H1 (cell line): ENCODE data around the gene RGPD3. TPM values are rescaled to one million over a fixed set of nuclear protein-coding genes. Genes with fewer than 3 reads are reported as not detected.

Source experiments
- CTCF ChIA-PET: fragments of 300-600 bp; sonication (Branson Sonifier 250); formaldehyde crosslinking; loops from one replicate; lab custom pipeline; 2021; ENCODE audit not compliant: partially characterized antibody; lab: Charles Lee
- POLR2A ChIA-PET: fragments of 300-600 bp; sonication (Branson Sonifier 250); formaldehyde crosslinking; loops from one replicate; lab custom pipeline; 2021; ENCODE audit warnings: inconsistent platforms; ENCODE audit not compliant: partially characterized antibody; lab: Charles Lee
- DNase-seq, 2 experiments: peaks; one replicate each; pipeline versions ENCODE4 v3.0.0 to v3.0.0-alpha.2; 2010 to 2022; ENCODE audit warnings: low spot score in 2 of 2, low read depth in 1 of 2, mixed read lengths in 1 of 2
- FAIRE-seq: peaks from 2 replicates; lab custom pipeline; 2011; peaks lifted over from hg19 to GRCh38; lab: Jason Lieb, UNC
- H2AFZ ChIP-seq: 2 replicates; pipeline ENCODE4 v1.8.1; 2012; ENCODE audit warnings: low read length, inconsistent platforms
- H2AK5ac ChIP-seq: 2 replicates; pipeline ENCODE4 v1.6.1; 2013; ENCODE audit warnings: low read depth, low read length
- H2BK120ac ChIP-seq: replicated peaks from 2 replicates; pipeline ENCODE3; 2013; ENCODE audit warnings: low read depth, low read length, inconsistent platforms
- H2BK12ac ChIP-seq: 2 replicates; pipeline ENCODE4 v1.6.1; 2013; ENCODE audit warnings: low read depth, low read length
- H2BK15ac ChIP-seq: 2 replicates; pipeline ENCODE4 v1.6.1; 2013; ENCODE audit warnings: low read length
- H2BK20ac ChIP-seq: 2 replicates; pipeline ENCODE4 v1.6.1; 2013; ENCODE audit warnings: low read length
- H2BK5ac ChIP-seq: 2 replicates; pipeline ENCODE4 v1.6.1; 2013; ENCODE audit warnings: low read depth, low read length
- H3K14ac ChIP-seq: 2 replicates; pipeline ENCODE4 v1.6.1; 2013; ENCODE audit warnings: inconsistent platforms; ENCODE audit not compliant: insufficient read length
- H3K18ac ChIP-seq: 2 replicates; pipeline ENCODE4 v1.6.1; 2013; ENCODE audit warnings: low read length; ENCODE audit errors: extremely low read depth
- H3K23ac ChIP-seq: 2 replicates; pipeline ENCODE4 v1.6.1; 2013; ENCODE audit warnings: inconsistent platforms; ENCODE audit not compliant: insufficient read length
- H3K23me2 ChIP-seq: 2 replicates; pipeline ENCODE4 v1.6.1; 2013; ENCODE audit warnings: low read depth, low read length
- H3K27ac ChIP-seq: 2 replicates; pipeline ENCODE4 v1.6.1; 2011; ENCODE audit warnings: low read depth, low read length, inconsistent platforms
- H3K27me3 ChIP-seq, 4 experiments: replicated peaks in 1 of 4; 1 replicate in 1 of 4; 2 replicates in 3 of 4; pipeline versions ENCODE4 v1.6.1 to v1.8.1; 2011 to 2013; ENCODE audit warnings: low read length in 3 of 4, mild to moderate bottlenecking in 3 of 4, inconsistent platforms in 2 of 4, mixed read lengths in 2 of 4, moderate library complexity in 1 of 4; ENCODE audit not compliant: control insufficient read depth in 3 of 4, insufficient read depth in 3 of 4; ENCODE audit errors: extremely low read depth in 1 of 4
- H3K36me3 ChIP-seq, 4 experiments: 2 replicates each; pipeline versions ENCODE4 v1.6.1 to v1.8.1; 2011 to 2013; ENCODE audit warnings: mild to moderate bottlenecking in 4 of 4, low read length in 3 of 4, moderate library complexity in 2 of 4, control low read depth in 1 of 4, inconsistent platforms in 1 of 4; ENCODE audit not compliant: insufficient read depth in 4 of 4, control insufficient read depth in 2 of 4
- H3K4ac ChIP-seq: replicated peaks from 2 replicates; pipeline ENCODE3; 2013; ENCODE audit warnings: low read length, low read depth, mixed read lengths, inconsistent platforms; ENCODE audit not compliant: insufficient read length
- H3K4me1 ChIP-seq, 4 experiments: replicated peaks in 1 of 4; 1 replicate in 1 of 4; 2 replicates in 3 of 4; pipeline versions ENCODE4 v1.6.1 to v1.8.1; 2011 to 2013; ENCODE audit warnings: low read length in 3 of 4, inconsistent platforms in 2 of 4, mixed read lengths in 1 of 4; ENCODE audit not compliant: insufficient read depth in 4 of 4, control insufficient read depth in 3 of 4
- H3K4me2 ChIP-seq, 2 experiments: 2 replicates each; pipeline versions ENCODE4 v1.6.1 to v1.8.1; 2011 to 2013; ENCODE audit warnings: low read depth in 2 of 2, low read length in 2 of 2, control low read depth in 1 of 2, inconsistent platforms in 1 of 2, mild to moderate bottlenecking in 1 of 2; ENCODE audit not compliant: insufficient read depth in 1 of 2
- H3K4me3 ChIP-seq, 4 experiments: fragments of 200-600, 300-600 bp in 1 of 4; sonication (generic), shearing (Covaris generic), sonication (Bioruptor Twin) in 1 of 4; 2 replicates each; pipeline versions ENCODE4 v1.5.1 to v1.8.1; 2011 to 2016; ENCODE audit warnings: low read length in 4 of 4, low read depth in 3 of 4, control low read depth in 2 of 4, inconsistent platforms in 2 of 4, mild to moderate bottlenecking in 2 of 4, mixed read lengths in 1 of 4, moderate library complexity in 1 of 4; ENCODE audit not compliant: insufficient read depth in 2 of 4; ENCODE audit errors: extremely low read depth in 1 of 4
- H3K56ac ChIP-seq: replicated peaks from 2 replicates; pipeline ENCODE3; 2013; ENCODE audit warnings: low read depth, mild to moderate bottlenecking, mixed read lengths, low read length, inconsistent platforms; ENCODE audit not compliant: insufficient read length
- H3K79me1 ChIP-seq: 2 replicates; pipeline ENCODE4 v1.6.1; 2013; ENCODE audit warnings: low read depth, low read length, control low read depth
- H3K79me2 ChIP-seq, 2 experiments: 2 replicates each; pipeline versions ENCODE4 v1.6.1 to v1.8.1; 2012 to 2013; ENCODE audit warnings: low read length in 2 of 2, mild to moderate bottlenecking in 2 of 2, inconsistent platforms in 1 of 2; ENCODE audit not compliant: insufficient read depth in 2 of 2, control insufficient read depth in 1 of 2
- H3K9ac ChIP-seq, 4 experiments: replicated peaks in 1 of 4; 1 replicate in 1 of 4; 2 replicates in 3 of 4; pipeline versions ENCODE4 v1.6.1 to v1.8.1; 2011 to 2013; ENCODE audit warnings: low read depth in 3 of 4, low read length in 3 of 4, control low read depth in 2 of 4, mild to moderate bottlenecking in 2 of 4, moderate library complexity in 2 of 4, inconsistent platforms in 1 of 4; ENCODE audit errors: extremely low read depth in 1 of 4
- H3K9me3 ChIP-seq, 2 experiments: 2 replicates each; pipeline versions ENCODE4 v1.6.1 to v1.8.1; 2012 to 2013; ENCODE audit warnings: mild to moderate bottlenecking in 2 of 2, moderate library complexity in 2 of 2, control low read depth in 1 of 2, inconsistent platforms in 1 of 2, low read depth in 1 of 2, low read length in 1 of 2, mixed read lengths in 1 of 2; ENCODE audit not compliant: insufficient read depth in 2 of 2
- H4K20me1 ChIP-seq, 2 experiments: replicated peaks in 1 of 2; 2 replicates each; pipeline versions ENCODE3 to v1.8.1; 2011 to 2013; ENCODE audit warnings: inconsistent platforms in 2 of 2, low read length in 2 of 2, mild to moderate bottlenecking in 1 of 2; ENCODE audit not compliant: insufficient read depth in 2 of 2, control insufficient read depth in 1 of 2
- H4K5ac ChIP-seq: 2 replicates; pipeline ENCODE4 v1.6.1; 2013; ENCODE audit warnings: low read length, low read depth, mixed read lengths, inconsistent platforms; ENCODE audit not compliant: insufficient read length
- H4K8ac ChIP-seq: 2 replicates; pipeline ENCODE4 v1.8.0; 2013; ENCODE audit warnings: mild to moderate bottlenecking, moderate library complexity, low read length, inconsistent platforms; ENCODE audit not compliant: insufficient read depth; ENCODE audit errors: extremely low read depth
- H4K91ac ChIP-seq: replicated peaks from 2 replicates; pipeline ENCODE3; 2013; ENCODE audit warnings: low read length, mixed read lengths, inconsistent platforms; ENCODE audit not compliant: insufficient read length
- CTBP2 ChIP-seq: IDR thresholded peaks from 2 replicates; pipeline ENCODE4 v1.7.0; 2011; ENCODE audit warnings: borderline replicate concordance, mild to moderate bottlenecking, moderate library complexity, mixed read lengths, low read length; ENCODE audit not compliant: insufficient read depth, insufficient read length
- HDAC6 ChIP-seq: IDR thresholded peaks from one replicate; pipeline ENCODE4 v1.7.1; 2012; ENCODE audit warnings: low read depth, mild to moderate bottlenecking, inconsistent platforms, low read length, moderate library complexity
- RNF2 ChIP-seq: fragments of 200-900, 300-1000 bp; sonication (generic); IDR thresholded peaks from 2 replicates; pipeline ENCODE4 v1.7.1; 2016; ENCODE audit warnings: borderline replicate concordance, low read depth, mild to moderate bottlenecking, antibody characterized with exemption, low read length; ENCODE audit not compliant: poor library complexity, severe bottlenecking; ENCODE audit errors: missing control alignments
- SIN3A ChIP-seq, 2 experiments: IDR thresholded peaks in 1 of 2; conservative IDR thresholded peaks in 1 of 2; 2 replicates each; pipeline ENCODE4 v1.6.1; 2011 to 2012; ENCODE audit warnings: low read length in 2 of 2, improper control_type of control experiment in 1 of 2, low read depth in 1 of 2, mild to moderate bottlenecking in 1 of 2
- SRF ChIP-seq: IDR thresholded peaks from 2 replicates; pipeline ENCODE4 v1.6.1; 2011; ENCODE audit warnings: mild to moderate bottlenecking, low read depth, low read length, moderate library complexity
- WGBS, 2 experiments: shearing (Covaris generic) in 1 of 2; methylation state at CpG; one replicate each; pipeline versions ENCODE4 v1.1.6 to v1.1.7; 2013 to 2015; ENCODE audit warnings: low lambda C conversion rate in 2 of 2, mixed read lengths in 2 of 2, inconsistent platforms in 1 of 2, low coverage in 1 of 2, missing lambda C conversion rate in 1 of 2; ENCODE audit not compliant: insufficient replicate concordance in 2 of 2, insufficient coverage in 1 of 2, insufficient read length in 1 of 2; ENCODE audit errors: extremely low coverage in 1 of 2, missing lambda C conversion rate in 1 of 2; 5-methylcytosine and 5-hydroxymethylcytosine counted together
- polyA plus RNA-seq, 7 experiments: library from polyadenylated mRNA; depleted of rRNA in 3 of 7; stranded (reverse) in 5 of 7; unstranded in 2 of 7; fragments of >200 nt in 5 of 7; fragments of 200-250 nt in 2 of 7; gene quantifications; 1 replicate in 5 of 7; 2 replicates in 1 of 7; 4 replicates in 1 of 7; pipeline versions ENCODE4 v1.2.1 to v1.2.3, GENCODE V29; 2011 to 2013; ENCODE audit warnings: missing spikeins in 2 of 7, mixed read lengths in 2 of 7
- total RNA-seq: library from RNA; stranded (reverse); fragmentation: NEBNext Ultra II Directional; extraction: Animal tissue kit (Norgen Biotek cat#: 25700); gene quantifications from 2 replicates; pipeline ENCODE4 v1.2.1, GENCODE V29; 2021

Gene RGPD3
- total and polyA plus RNA-seq, 2 of the 8 experiments (the other 6 are each of a cell fraction or from before 2014, with no cell fraction given) = 0.08 to 0.17 TPM

DNA sequence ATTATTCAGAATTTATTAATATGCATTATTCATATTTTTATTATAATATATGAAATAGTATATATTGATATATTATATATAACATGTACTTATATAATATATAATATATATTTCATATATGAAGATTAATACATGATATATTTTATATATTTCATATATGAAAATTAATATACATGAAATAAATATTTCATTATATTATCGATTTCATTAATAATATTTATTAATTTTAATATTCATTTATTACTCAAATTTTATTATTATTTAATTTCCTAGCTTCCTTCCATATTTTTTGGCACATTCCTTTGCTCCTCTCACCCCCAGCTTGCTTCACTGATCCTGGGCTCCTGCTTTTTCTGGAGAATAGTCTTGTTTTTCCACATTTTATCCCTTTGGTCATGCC is 48.7 kb upstream of the RGPD3 start:
- Histone ChIP-seq H3K9me3 (no peaks in the 10 kb centered on the region), H2AK5ac (no peak overlapping the region), H2BK20ac (no peak overlapping the region), H2AFZ (no peak overlapping the region), H4K20me1 (no peaks in the 10 kb centered on the region), H3K9ac (no peak overlapping the region), H3K23me2 (peaks cover 4% of the 10 kb centered on the region; the same call in 1 of the 2 replicates), H2BK120ac (no peak overlapping the region), H3K23ac (no peak overlapping the region), H3K27me3 (no peaks in the 10 kb centered on the region), H3K4me3 (no peak overlapping the region), H4K91ac (no peak overlapping the region), H3K18ac (no peak overlapping the region), H3K4me2 (no peak overlapping the region), H3K79me2 (no peaks in the 10 kb centered on the region), H3K14ac (no peak overlapping the region), H3K56ac (no peak overlapping the region), H2BK5ac (no peak overlapping the region), H3K36me3 (no peaks in the 10 kb centered on the region), H3K79me1 (no peaks in the 10 kb centered on the region), H3K27ac (no peak overlapping the region), H4K5ac (no peak overlapping the region), H3K4ac (no peak overlapping the region), H2BK12ac (no peak overlapping the region), H2BK15ac (no peak overlapping the region), H4K8ac (no peak overlapping the region), H3K4me1 (no peaks in the 10 kb centered on the region)
- no peak for DNase-seq
- POLR2A ChIA-PET = no interaction called here
- CTCF ChIA-PET = interaction anchor here (1.0 to 1.7 kb wide), 2 partner anchors 22 to 56 kb away, joined by 3 to 8 read pairs; no protein-coding TSS in a partner anchor
- WGBS, 2 experiments = 94% methylated on average over 1 of the region's 1 CpG; no CpG with 5 or more reads in 1 of the 2 experiments
- FAIRE-seq = no peak
- TF ChIP-seq RNF2 = no peak
- no peak for TF ChIP-seq CTBP2
- no peak for TF ChIP-seq SRF
- TF ChIP-seq SIN3A (conservative IDR thresholded peaks at IDR 0.05 in 1 of 2, IDR thresholded peaks at IDR 0.05 in 1 of 2; ENCODE audit: low read depth in 1 of 2, low read length in 2 of 2) = no peak
- TF ChIP-seq HDAC6 = no peak
